H1 (cell line): Measurements from ENCODE around the gene ZYX. TPM values are rescaled to one million over a fixed set of nuclear protein-coding genes. Genes with fewer than 3 reads are reported as not detected.

Experiments
- CTCF ChIA-PET: fragments of 300-600 bp; sonication (Branson Sonifier 250); formaldehyde crosslinking; loops from one replicate; lab custom pipeline; 2021; ENCODE audit not compliant: partially characterized antibody; lab: Charles Lee
- POLR2A ChIA-PET: fragments of 300-600 bp; sonication (Branson Sonifier 250); formaldehyde crosslinking; loops from one replicate; lab custom pipeline; 2021; ENCODE audit warnings: inconsistent platforms; ENCODE audit not compliant: partially characterized antibody; lab: Charles Lee
- DNase-seq, 2 experiments: peaks; one replicate each; pipeline versions ENCODE4 v3.0.0 to v3.0.0-alpha.2; 2010 to 2022; ENCODE audit warnings: low spot score in 2 of 2, low read depth in 1 of 2, mixed read lengths in 1 of 2
- FAIRE-seq: peaks from 2 replicates; lab custom pipeline; 2011; peaks lifted over from hg19 to GRCh38; lab: Jason Lieb, UNC
- H2AFZ ChIP-seq: 2 replicates; pipeline ENCODE4 v1.8.1; 2012; ENCODE audit warnings: low read length, inconsistent platforms
- H2AK5ac ChIP-seq: 2 replicates; pipeline ENCODE4 v1.6.1; 2013; ENCODE audit warnings: low read depth, low read length
- H2BK120ac ChIP-seq: replicated peaks from 2 replicates; pipeline ENCODE3; 2013; ENCODE audit warnings: low read depth, low read length, inconsistent platforms
- H2BK12ac ChIP-seq: 2 replicates; pipeline ENCODE4 v1.6.1; 2013; ENCODE audit warnings: low read depth, low read length
- H2BK15ac ChIP-seq: 2 replicates; pipeline ENCODE4 v1.6.1; 2013; ENCODE audit warnings: low read length
- H2BK20ac ChIP-seq: 2 replicates; pipeline ENCODE4 v1.6.1; 2013; ENCODE audit warnings: low read length
- H2BK5ac ChIP-seq: 2 replicates; pipeline ENCODE4 v1.6.1; 2013; ENCODE audit warnings: low read depth, low read length
- H3K14ac ChIP-seq: 2 replicates; pipeline ENCODE4 v1.6.1; 2013; ENCODE audit warnings: inconsistent platforms; ENCODE audit not compliant: insufficient read length
- H3K18ac ChIP-seq: 2 replicates; pipeline ENCODE4 v1.6.1; 2013; ENCODE audit warnings: low read length; ENCODE audit errors: extremely low read depth
- H3K23ac ChIP-seq: 2 replicates; pipeline ENCODE4 v1.6.1; 2013; ENCODE audit warnings: inconsistent platforms; ENCODE audit not compliant: insufficient read length
- H3K23me2 ChIP-seq: 2 replicates; pipeline ENCODE4 v1.6.1; 2013; ENCODE audit warnings: low read depth, low read length
- H3K27ac ChIP-seq: 2 replicates; pipeline ENCODE4 v1.6.1; 2011; ENCODE audit warnings: low read depth, low read length, inconsistent platforms
- H3K27me3 ChIP-seq, 4 experiments: replicated peaks in 1 of 4; 1 replicate in 1 of 4; 2 replicates in 3 of 4; pipeline versions ENCODE4 v1.6.1 to v1.8.1; 2011 to 2013; ENCODE audit warnings: low read length in 3 of 4, mild to moderate bottlenecking in 3 of 4, inconsistent platforms in 2 of 4, mixed read lengths in 2 of 4, moderate library complexity in 1 of 4; ENCODE audit not compliant: control insufficient read depth in 3 of 4, insufficient read depth in 3 of 4; ENCODE audit errors: extremely low read depth in 1 of 4
- H3K36me3 ChIP-seq, 4 experiments: 2 replicates each; pipeline versions ENCODE4 v1.6.1 to v1.8.1; 2011 to 2013; ENCODE audit warnings: mild to moderate bottlenecking in 4 of 4, low read length in 3 of 4, moderate library complexity in 2 of 4, control low read depth in 1 of 4, inconsistent platforms in 1 of 4; ENCODE audit not compliant: insufficient read depth in 4 of 4, control insufficient read depth in 2 of 4
- H3K4ac ChIP-seq: replicated peaks from 2 replicates; pipeline ENCODE3; 2013; ENCODE audit warnings: low read length, low read depth, mixed read lengths, inconsistent platforms; ENCODE audit not compliant: insufficient read length
- H3K4me1 ChIP-seq, 4 experiments: replicated peaks in 1 of 4; 1 replicate in 1 of 4; 2 replicates in 3 of 4; pipeline versions ENCODE4 v1.6.1 to v1.8.1; 2011 to 2013; ENCODE audit warnings: low read length in 3 of 4, inconsistent platforms in 2 of 4, mixed read lengths in 1 of 4; ENCODE audit not compliant: insufficient read depth in 4 of 4, control insufficient read depth in 3 of 4
- H3K4me2 ChIP-seq, 2 experiments: 2 replicates each; pipeline versions ENCODE4 v1.6.1 to v1.8.1; 2011 to 2013; ENCODE audit warnings: low read depth in 2 of 2, low read length in 2 of 2, control low read depth in 1 of 2, inconsistent platforms in 1 of 2, mild to moderate bottlenecking in 1 of 2; ENCODE audit not compliant: insufficient read depth in 1 of 2
- H3K4me3 ChIP-seq, 4 experiments: fragments of 200-600, 300-600 bp in 1 of 4; sonication (generic), shearing (Covaris generic), sonication (Bioruptor Twin) in 1 of 4; 2 replicates each; pipeline versions ENCODE4 v1.5.1 to v1.8.1; 2011 to 2016; ENCODE audit warnings: low read length in 4 of 4, low read depth in 3 of 4, control low read depth in 2 of 4, inconsistent platforms in 2 of 4, mild to moderate bottlenecking in 2 of 4, mixed read lengths in 1 of 4, moderate library complexity in 1 of 4; ENCODE audit not compliant: insufficient read depth in 2 of 4; ENCODE audit errors: extremely low read depth in 1 of 4
- H3K56ac ChIP-seq: replicated peaks from 2 replicates; pipeline ENCODE3; 2013; ENCODE audit warnings: low read depth, mild to moderate bottlenecking, mixed read lengths, low read length, inconsistent platforms; ENCODE audit not compliant: insufficient read length
- H3K79me1 ChIP-seq: 2 replicates; pipeline ENCODE4 v1.6.1; 2013; ENCODE audit warnings: low read depth, low read length, control low read depth
- H3K79me2 ChIP-seq, 2 experiments: 2 replicates each; pipeline versions ENCODE4 v1.6.1 to v1.8.1; 2012 to 2013; ENCODE audit warnings: low read length in 2 of 2, mild to moderate bottlenecking in 2 of 2, inconsistent platforms in 1 of 2; ENCODE audit not compliant: insufficient read depth in 2 of 2, control insufficient read depth in 1 of 2
- H3K9ac ChIP-seq, 4 experiments: replicated peaks in 1 of 4; 1 replicate in 1 of 4; 2 replicates in 3 of 4; pipeline versions ENCODE4 v1.6.1 to v1.8.1; 2011 to 2013; ENCODE audit warnings: low read depth in 3 of 4, low read length in 3 of 4, control low read depth in 2 of 4, mild to moderate bottlenecking in 2 of 4, moderate library complexity in 2 of 4, inconsistent platforms in 1 of 4; ENCODE audit errors: extremely low read depth in 1 of 4
- H3K9me3 ChIP-seq, 2 experiments: 2 replicates each; pipeline versions ENCODE4 v1.6.1 to v1.8.1; 2012 to 2013; ENCODE audit warnings: mild to moderate bottlenecking in 2 of 2, moderate library complexity in 2 of 2, control low read depth in 1 of 2, inconsistent platforms in 1 of 2, low read depth in 1 of 2, low read length in 1 of 2, mixed read lengths in 1 of 2; ENCODE audit not compliant: insufficient read depth in 2 of 2
- H4K20me1 ChIP-seq, 2 experiments: replicated peaks in 1 of 2; 2 replicates each; pipeline versions ENCODE3 to v1.8.1; 2011 to 2013; ENCODE audit warnings: inconsistent platforms in 2 of 2, low read length in 2 of 2, mild to moderate bottlenecking in 1 of 2; ENCODE audit not compliant: insufficient read depth in 2 of 2, control insufficient read depth in 1 of 2
- H4K5ac ChIP-seq: 2 replicates; pipeline ENCODE4 v1.6.1; 2013; ENCODE audit warnings: low read length, low read depth, mixed read lengths, inconsistent platforms; ENCODE audit not compliant: insufficient read length
- H4K8ac ChIP-seq: 2 replicates; pipeline ENCODE4 v1.8.0; 2013; ENCODE audit warnings: mild to moderate bottlenecking, moderate library complexity, low read length, inconsistent platforms; ENCODE audit not compliant: insufficient read depth; ENCODE audit errors: extremely low read depth
- H4K91ac ChIP-seq: replicated peaks from 2 replicates; pipeline ENCODE3; 2013; ENCODE audit warnings: low read length, mixed read lengths, inconsistent platforms; ENCODE audit not compliant: insufficient read length
- JUN ChIP-seq: IDR thresholded peaks from 2 replicates; pipeline ENCODE4 v1.6.1; 2011; ENCODE audit warnings: low read depth, mild to moderate bottlenecking, improper control_type of control experiment, low read length
- KDM4A ChIP-seq: IDR thresholded peaks from one replicate; pipeline ENCODE4 v1.7.1; 2012; ENCODE audit warnings: low read depth, mild to moderate bottlenecking, moderate library complexity, low read length, inconsistent platforms; ENCODE audit not compliant: severe bottlenecking
- MAFK ChIP-seq: IDR thresholded peaks from 2 replicates; pipeline ENCODE4 v1.6.1; 2012; ENCODE audit warnings: low read depth, mild to moderate bottlenecking, improper control_type of control experiment, low read length
- RXRA ChIP-seq: IDR thresholded peaks from 2 replicates; pipeline ENCODE4 v1.6.1; 2011; ENCODE audit warnings: low read depth, mild to moderate bottlenecking, low read length, moderate library complexity; ENCODE audit not compliant: insufficient read depth
- SP2 ChIP-seq: IDR thresholded peaks from 2 replicates; pipeline ENCODE4 v1.6.1; 2012; ENCODE audit warnings: mild to moderate bottlenecking, low read length, inconsistent platforms
- SUZ12 ChIP-seq: fragments of 200-600 bp; sonication (generic); IDR thresholded peaks from 2 replicates; pipeline ENCODE4 v1.6.1; 2012; ENCODE audit warnings: mild to moderate bottlenecking, inconsistent platforms, low read length, moderate library complexity, mixed read lengths
- ZNF274 ChIP-seq: IDR thresholded peaks from 2 replicates; pipeline ENCODE4 v1.7.0; 2012; ENCODE audit warnings: low read length, borderline replicate concordance; ENCODE audit errors: extremely low read depth
- WGBS, 2 experiments: shearing (Covaris generic) in 1 of 2; methylation state at CpG; one replicate each; pipeline versions ENCODE4 v1.1.6 to v1.1.7; 2013 to 2015; ENCODE audit warnings: low lambda C conversion rate in 2 of 2, mixed read lengths in 2 of 2, inconsistent platforms in 1 of 2, low coverage in 1 of 2, missing lambda C conversion rate in 1 of 2; ENCODE audit not compliant: insufficient replicate concordance in 2 of 2, insufficient coverage in 1 of 2, insufficient read length in 1 of 2; ENCODE audit errors: extremely low coverage in 1 of 2, missing lambda C conversion rate in 1 of 2; 5-methylcytosine and 5-hydroxymethylcytosine counted together
- polyA plus RNA-seq, 7 experiments: library from polyadenylated mRNA; depleted of rRNA in 3 of 7; stranded (reverse) in 5 of 7; unstranded in 2 of 7; fragments of >200 nt in 5 of 7; fragments of 200-250 nt in 2 of 7; gene quantifications; 1 replicate in 5 of 7; 2 replicates in 1 of 7; 4 replicates in 1 of 7; pipeline versions ENCODE4 v1.2.1 to v1.2.3, GENCODE V29; 2011 to 2013; ENCODE audit warnings: missing spikeins in 2 of 7, mixed read lengths in 2 of 7
- total RNA-seq: library from RNA; stranded (reverse); fragmentation: NEBNext Ultra II Directional; extraction: Animal tissue kit (Norgen Biotek cat#: 25700); gene quantifications from 2 replicates; pipeline ENCODE4 v1.2.1, GENCODE V29; 2021
- TF ChIP-seq, protein P1 (sequence below): IDR thresholded peaks from 2 replicates; pipeline ENCODE4 v1.6.1; 2012; ENCODE audit warnings: inconsistent platforms

The ZYX gene
- total and polyA plus RNA-seq, 2 of the 8 experiments (the other 6 are each of a cell fraction or from before 2014, with no cell fraction given), result 40.6 to 159 TPM

DNA sequence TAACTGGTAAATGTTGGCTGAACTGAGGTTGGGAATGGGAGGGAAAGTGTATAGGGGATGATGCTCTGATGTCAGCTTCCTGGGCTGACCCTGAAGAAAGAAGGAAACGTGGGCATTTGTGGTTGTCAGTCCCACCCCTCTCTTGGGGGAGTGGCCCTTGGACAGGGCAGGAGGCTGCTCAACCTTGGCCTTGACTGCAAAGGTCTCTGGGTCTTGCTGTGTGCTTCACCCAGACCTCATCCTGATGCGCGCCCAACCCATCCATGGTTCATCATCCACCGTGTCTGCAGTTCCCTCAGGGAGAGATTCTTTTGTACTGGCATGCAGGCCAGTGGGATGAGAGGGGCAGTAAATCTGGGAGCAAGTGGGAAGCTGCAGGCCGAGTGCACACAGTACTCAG lies 4.7 kb upstream of the ZYX start:
- no peak overlapping the region for H4K5ac ChIP-seq

More for the DNA sequence above, 4.7 kb upstream of the ZYX start:
- no peaks in the 10 kb centered on the region for H3K27me3 ChIP-seq
- no peak overlapping the region for H2BK12ac ChIP-seq
- H2BK120ac ChIP-seq, result no peak overlapping the region
- H3K23me2 ChIP-seq, result no peaks in the 10 kb centered on the region; the same call in 1 of the 2 replicates
- no peak overlapping the region for H2AFZ ChIP-seq
- no peak overlapping the region for H3K23ac ChIP-seq
- WGBS, 2 experiments, result 83% methylated on average over 5 of the region's 5 CpGs; no CpG with 5 or more reads in 1 of the 2 experiments
- H3K56ac ChIP-seq, result no peak overlapping the region
- H3K9ac ChIP-seq, result no peak overlapping the region
- no peaks in the 10 kb centered on the region for H3K36me3 ChIP-seq
- no peaks in the 10 kb centered on the region for H3K79me1 ChIP-seq
- H3K4ac ChIP-seq, result no peak overlapping the region
- no peaks in the 10 kb centered on the region for H4K20me1 ChIP-seq
- no peak overlapping the region for H3K27ac ChIP-seq
- no peak for DNase-seq
- no peak overlapping the region for H4K91ac ChIP-seq
- TF ChIP-seq ZNF274, result no peak
- no peak for TF ChIP-seq SP2
- TF ChIP-seq, protein P1, sequence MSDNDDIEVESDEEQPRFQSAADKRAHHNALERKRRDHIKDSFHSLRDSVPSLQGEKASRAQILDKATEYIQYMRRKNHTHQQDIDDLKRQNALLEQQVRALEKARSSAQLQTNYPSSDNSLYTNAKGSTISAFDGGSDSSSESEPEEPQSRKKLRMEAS, result no peak
- TF ChIP-seq SUZ12, result no peak
- TF ChIP-seq JUN, result no peak
- no peak for TF ChIP-seq RXRA
- TF ChIP-seq MAFK, result no peak
- TF ChIP-seq KDM4A, result no peak
- TF ChIP-seq, all 59 proteins: peak for 0
- no peak for FAIRE-seq
- H3K4me3 ChIP-seq, result no peak overlapping the region
- H4K8ac ChIP-seq, result no peak overlapping the region
- H2BK5ac ChIP-seq, result no peak overlapping the region
- H3K79me2 ChIP-seq, result peaks cover 0 to 7% of the 10 kb centered on the region in 2 experiments; a peak in 2 of 4 replicates
- H3K18ac ChIP-seq, result no peak overlapping the region
- H2BK15ac ChIP-seq, result no peak overlapping the region
- peaks cover 0 to 9% (median 3%) of the 10 kb centered on the region in 4 experiments for H3K4me1 ChIP-seq
- H2AK5ac ChIP-seq, result no peak overlapping the region; the same call in 1 of the 2 replicates
- POLR2A ChIA-PET, result interaction anchor here (15.3 to 19.0 kb wide), 3 partner anchors 2 to 23 kb away, joined by 233 to 518 read pairs (median 233); partner anchors contain the start of genes EPHA1, FAM131B and ZYX
- H3K9me3 ChIP-seq, result no peaks in the 10 kb centered on the region
- H3K14ac ChIP-seq, result no peak overlapping the region
- H3K4me2 ChIP-seq, result no peak overlapping the region
- CTCF ChIA-PET, result interaction anchor here (1.0 to 17.5 kb wide), 5 partner anchors 9 to 71 kb away, joined by 3 to 359 read pairs (median 7); partner anchors contain the start of gene EPHA1
- peak overlapping the region; percentile 61; the same call in 1 of the 2 replicates for H2BK20ac ChIP-seq
